Left colon (tissue), 2 donors: Measurements from ENCODE around the gene ALDH3A2. TPM values are rescaled to one million over a fixed set of nuclear protein-coding genes. Genes with fewer than 3 reads are reported as not detected.

Experiments
- ATAC-seq: fragments of 200-7000 bp; cut with Tn5 transposase; one replicate; pipeline ENCODE4 v1.9.1; 2020; ENCODE audit warnings: mild to moderate bottlenecking, moderate library complexity
- DNase-seq, 2 donors: peaks; one replicate each; pipeline ENCODE4 v3.0.0-alpha.2; 2020
- intact Hi-C, 2 donors: fragments of 100-400 bp; cut with DNase I in 1 of 2; cut with micrococcal nuclease in 1 of 2; formaldehyde crosslinking; loops; one replicate each; pipeline versions ENCODE4 v1.11.2 to v1.14.0; 2022; cut with DNase I, micrococcal nuclease
- total RNA-seq, 2 donors: library from RNA; stranded (reverse); fragmentation: NEBNext Ultra II Directional; extraction: Animal tissue kit (Norgen Biotek cat#: 25700); gene quantifications; one replicate each; pipeline ENCODE4 v1.2.1, GENCODE V29; 2021
- donor health status: DM: no; HTN: no; CAD: no.
- donor health status: DM: yes; HTN: yes; CAD: no.

Gene ALDH3A2
- total RNA-seq, 2 donors from 2014 or later, result 105 to 114 TPM

DNA sequence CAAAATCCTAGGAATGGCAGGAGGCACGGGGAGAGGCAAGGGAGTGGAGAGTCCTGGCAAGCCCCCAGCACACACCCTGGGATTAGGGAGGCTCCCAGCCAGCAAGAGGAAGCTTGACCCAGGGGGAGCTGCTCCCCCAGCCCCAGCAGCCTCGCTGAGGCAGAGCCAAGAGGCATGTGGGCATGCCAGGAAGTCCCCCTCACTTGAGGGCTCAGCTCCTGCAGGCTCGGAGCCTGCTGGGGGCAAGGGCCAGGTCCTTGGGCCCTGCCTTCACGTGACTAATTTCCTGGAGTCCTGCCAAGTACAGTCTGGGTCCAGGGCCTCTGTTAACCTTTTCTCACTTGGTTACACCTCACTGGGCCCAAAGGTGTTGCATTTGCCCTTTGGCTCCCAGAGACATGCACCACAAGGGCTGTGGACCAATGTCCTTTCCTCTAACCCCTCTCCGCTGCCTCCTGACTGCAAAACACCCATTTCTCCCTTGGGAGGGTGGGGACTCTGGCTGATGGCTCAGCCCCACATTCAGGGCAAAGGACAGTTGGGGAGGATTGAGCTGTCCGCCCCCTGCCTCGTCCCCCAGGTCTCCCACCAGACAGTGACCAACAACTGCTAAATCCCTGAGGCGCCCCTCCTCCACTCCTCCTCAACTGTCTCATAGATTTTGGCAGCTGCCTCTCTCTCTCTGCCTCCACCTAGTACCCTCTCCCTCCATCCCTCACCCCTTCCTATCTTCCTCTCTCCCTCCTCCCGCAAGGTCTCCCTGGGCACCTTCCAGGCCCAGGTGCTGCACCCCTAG is 72.3 kb downstream of the ALDH3A2 start:
- ATAC-seq (peak; percentile 64), DNase-seq (peak; percentile 47 to 63)
- intact Hi-C loops, result no loop called here

DNA sequence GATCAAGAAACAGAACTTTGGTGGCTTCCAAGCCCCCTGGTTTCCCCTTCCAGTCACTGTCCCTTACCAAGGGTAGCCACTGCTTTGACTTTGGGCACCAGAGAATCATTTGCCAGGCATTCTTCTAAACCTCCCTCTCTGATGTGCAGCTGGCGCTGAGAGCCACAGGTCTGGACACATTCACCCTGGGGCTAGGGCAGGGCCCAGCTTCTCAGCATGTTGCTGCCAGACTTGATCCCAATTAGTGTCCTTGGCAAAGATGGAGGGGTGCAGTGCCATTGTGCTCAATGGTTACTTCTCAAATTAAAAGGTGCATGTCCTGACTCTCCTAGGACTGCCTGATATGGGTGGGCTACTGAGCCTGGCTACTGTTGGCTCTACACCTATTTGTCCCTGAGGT is 75.4 kb downstream of the ALDH3A2 start:
- ATAC-seq (no peak), DNase-seq (no peak)
- intact Hi-C loops, result no loop called here

GRCh38 chr17:19724501-19725420 is 76.2 kb downstream of the ALDH3A2 start:
- intact Hi-C loops, result no loop called here
- ATAC-seq (peak; percentile 77), DNase-seq (peak; percentile 75 to 77)

- no peak for ATAC-seq
- intact Hi-C loops, result no loop called here
- no peak for DNase-seq
Observed at GRCh38 chr17:19725486-19725885, 76.9 kb downstream of the ALDH3A2 start.

DNA sequence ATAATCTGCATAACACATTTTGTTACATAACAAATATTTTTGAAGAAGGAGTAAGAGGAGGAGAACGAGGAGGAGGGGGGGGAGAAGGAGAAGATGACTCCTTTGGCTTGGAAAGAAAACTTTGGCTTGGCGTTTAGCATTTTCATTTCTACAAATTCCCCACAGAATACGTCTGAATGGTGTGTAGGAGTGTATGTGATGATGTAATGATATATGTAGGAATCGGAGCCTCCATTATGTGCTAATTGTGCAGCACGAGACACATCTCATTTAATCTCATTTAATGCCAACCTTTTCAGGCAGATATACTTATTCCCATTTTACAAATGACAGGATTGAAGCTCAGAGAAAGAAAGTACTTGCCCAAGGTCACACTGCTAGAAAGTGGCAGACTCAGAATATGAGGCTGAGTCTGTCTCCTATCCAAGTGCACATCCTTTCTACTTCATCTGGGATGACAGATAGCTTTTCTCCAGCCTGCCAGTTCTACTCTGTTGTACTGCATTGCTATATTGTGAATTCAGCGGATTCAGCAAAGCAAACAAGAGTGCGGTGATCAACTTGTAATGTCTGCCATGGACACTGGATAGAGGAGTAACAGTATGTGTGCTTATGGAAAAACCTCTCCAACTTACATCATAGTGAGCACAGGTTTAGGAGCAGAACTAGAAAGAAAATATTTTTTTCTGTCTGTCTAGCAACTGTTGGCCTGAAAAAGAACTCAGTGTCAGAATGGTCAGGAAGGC is 78.3 kb downstream of the ALDH3A2 start:
- DNase-seq (no peak), ATAC-seq (no peak)
- intact Hi-C loops, result no loop called here

Other genes with a start within 250 kb of the ALDH3A2 start
- gene RNF112, start 237.5 kb upstream of the ALDH3A2 start, total RNA-seq, result 1 to 10 TPM; 4.0 to 4.6 TPM
- 1 to 10 TPM in 1 of 2 donors, under 1 TPM in 1; 0.52 to 1.2 TPM for gene SLC47A1, start 114.9 kb upstream of the ALDH3A2 start, total RNA-seq
- gene SLC47A2, start 67.8 kb downstream of the ALDH3A2 start, total RNA-seq, result under 1 TPM; 0.14 to 0.40 TPM
- gene ALDH3A1, start 99.5 kb downstream of the ALDH3A2 start, total RNA-seq, result 1 to 10 TPM; 2.1 to 8.4 TPM
- 1 to 10 TPM; 5.5 to 8.2 TPM for gene ULK2, start 219.2 kb downstream of the ALDH3A2 start, total RNA-seq